Smooth muscle cell of the brain vasculature (primary cell): Measurements from ENCODE around the gene LRSAM1.

Experiments
- DNase-seq: peaks from one replicate; pipeline ENCODE4 v3.0.0-alpha.2; 2012; ENCODE audit warnings: low read depth, low spot score

LRSAM1 gene

GRCh38 chr9:127450830-127451607 lies at the start of gene LRSAM1, which contains the start of gene RPL12:
LRSAM1 (plus strand) TSS chr9:127451510; CDS start chr9:127454528, 3,018 bp downstream.
RPL12 (minus strand) TSS chr9:127451406; CDS start chr9:127451317, 89 bp downstream.
- DNase-seq, result peak; percentile 91

- no peak for DNase-seq
Observed at GRCh38 chr9:127402401-127403090, 48.8 kb upstream of the LRSAM1 start.

- DNase-seq, result no peak
Observed at GRCh38 chr9:127403507-127404192, 47.7 kb upstream of the LRSAM1 start.

GRCh38 chr9:127404631-127405030 lies 46.7 kb upstream of the LRSAM1 start:
- no peak for DNase-seq

- DNase-seq, result no peak
Observed at GRCh38 chr9:127405344-127406125, 45.8 kb upstream of the LRSAM1 start.

- DNase-seq, result no peak
Observed at GRCh38 chr9:127406799-127407491, 44.4 kb upstream of the LRSAM1 start.

GRCh38 chr9:127407492-127407843 lies 43.8 kb upstream of the LRSAM1 start:
- DNase-seq, result no peak

- no peak for DNase-seq
Observed at GRCh38 chr9:127411122-127411521, 40.2 kb upstream of the LRSAM1 start.

- DNase-seq, result no peak
Observed at GRCh38 chr9:127415141-127415540, 36.2 kb upstream of the LRSAM1 start.

- no peak for DNase-seq
Observed at GRCh38 chr9:127415657-127416056, 35.7 kb upstream of the LRSAM1 start.

- DNase-seq, result no peak
Observed at GRCh38 chr9:127417131-127418036, 33.9 kb upstream of the LRSAM1 start.

- no peak for DNase-seq
Observed at GRCh38 chr9:127418037-127418471, 33.3 kb upstream of the LRSAM1 start.

GRCh38 chr9:127419348-127419747 lies 32.0 kb upstream of the LRSAM1 start:
- no peak for DNase-seq

- no peak for DNase-seq
Observed at GRCh38 chr9:127421057-127421456, 30.3 kb upstream of the LRSAM1 start.

- DNase-seq, result no peak
Observed at GRCh38 chr9:127422133-127422782, 29.1 kb upstream of the LRSAM1 start.

GRCh38 chr9:127422787-127423186 lies 28.5 kb upstream of the LRSAM1 start:
- no peak for DNase-seq

GRCh38 chr9:127423476-127423933 lies 27.8 kb upstream of the LRSAM1 start:
- DNase-seq, result no peak

GRCh38 chr9:127423934-127424675 lies 27.2 kb upstream of the LRSAM1 start, which contains the start of gene ZNF79:
ZNF79 (plus strand) TSS chr9:127424382; CDS start chr9:127424788, 406 bp downstream.
- DNase-seq, result peak; percentile 78

GRCh38 chr9:127424676-127424999 lies 26.7 kb upstream of the LRSAM1 start:
- no peak for DNase-seq
